K562 (cell line): ENCODE results near the gene RRAS. TPM values are rescaled to one million over a fixed set of nuclear protein-coding genes. Genes with fewer than 3 reads are reported as not detected.
A peak's percentile ranks its signal among the peaks of the same experiment; 100 is the strongest.

ENCODE experiments used
- ARHGAP35 ChIP-seq: fragments of 450-650 bp; IDR thresholded peaks from 2 replicates; pipeline ENCODE4 v1.6.1; 2018; ENCODE audit not compliant: partially characterized antibody
- BRD4 ChIP-seq: fragments of 200-600 bp; sonication (generic); IDR thresholded peaks from 2 replicates; pipeline ENCODE4 v1.6.1; 2017; ENCODE audit warnings: inconsistent platforms
- ERF ChIP-seq: fragments of 450-650 bp; formaldehyde crosslinking; IDR thresholded peaks from 2 replicates; pipeline ENCODE4 v1.4.0; 2020; ENCODE audit warnings: mild to moderate bottlenecking, mixed read lengths
- ESRRB ChIP-seq: fragments of 250-450 bp; sonication (Bioruptor Pico); IDR thresholded peaks from 2 replicates; pipeline ENCODE4 v1.5.0; 2020; ENCODE audit warnings: mild to moderate bottlenecking, moderate library complexity, borderline replicate concordance
- ETV5 ChIP-seq: sonication (generic); formaldehyde crosslinking; IDR thresholded peaks from 2 replicates; pipeline ENCODE4 v1.4.0; 2020; ENCODE audit warnings: low read depth, mild to moderate bottlenecking, missing genetic modification reagents
- EZH2 ChIP-seq: IDR thresholded peaks from 2 replicates; pipeline ENCODE4 v1.6.1; 2012; ENCODE audit warnings: low read depth, mild to moderate bottlenecking, inconsistent platforms, low read length, borderline replicate concordance
- KLF13 ChIP-seq: fragments of 450-650 bp; IDR thresholded peaks from 2 replicates; pipeline ENCODE4 v1.6.1; 2016; ENCODE audit warnings: missing genetic modification characterization, low read depth, mild to moderate bottlenecking, missing compliant biosample characterization, moderate library complexity, borderline replicate concordance
- RFX5 ChIP-seq: IDR thresholded peaks from 2 replicates; pipeline ENCODE4 v1.6.1; 2011; ENCODE audit warnings: low read depth, mild to moderate bottlenecking, improper control_type of control experiment, low read length
- SMARCE1 ChIP-seq: fragments of 450-650 bp; IDR thresholded peaks from 2 replicates; pipeline ENCODE4 v1.7.1; 2016; ENCODE audit warnings: mild to moderate bottlenecking
- TEAD4 ChIP-seq, 2 experiments: sonication (generic) in 1 of 2; formaldehyde crosslinking in 1 of 2; IDR thresholded peaks; 2 replicates each; pipeline versions ENCODE4 v1.6.1 to v1.8.0; 2012 to 2022; ENCODE audit warnings: borderline replicate concordance in 1 of 2, inconsistent platforms in 1 of 2, low read length in 1 of 2, mild to moderate bottlenecking in 1 of 2, missing genetic modification reagents in 1 of 2
- polyA plus RNA-seq, 8 experiments: library from polyadenylated mRNA; depleted of rRNA in 4 of 8; stranded (reverse) in 5 of 8; unstranded in 3 of 8; fragments of >200 nt; fragmentation: Nextera tagmentation in 2 of 8; fragmentation: Illumina TruSeq in 1 of 8; extraction: Ambion mirVana in 2 of 8; extraction: Trizol in 1 of 8; gene quantifications; 2 replicates each; pipeline versions ENCODE4 v1.2.1 to v1.2.3, GENCODE V29; 2011 to 2014; ENCODE audit warnings: inconsistent platforms in 1 of 8, missing spikeins in 1 of 8
- total RNA-seq, 7 experiments: library from RNA; depleted of rRNA in 6 of 7; stranded (reverse); fragments of >200 nt in 6 of 7; fragmentation: Illumina TruSeq in 2 of 7; extraction: Trizol in 2 of 7; gene quantifications; 2 replicates each; pipeline versions ENCODE4 v1.2.1 to v1.2.3, GENCODE V29; 2011 to 2021; ENCODE audit warnings: low replicate concordance in 1 of 7
- TF ChIP-seq, protein P1 (sequence below): fragments of 200-800 bp; sonication (Bioruptor generic); IDR thresholded peaks from 2 replicates; pipeline ENCODE4 v1.6.1; 2016; ENCODE audit warnings: missing genetic modification characterization, missing compliant biosample characterization
- TF ChIP-seq, protein P2 (sequence below): fragments of 450-650 bp; formaldehyde crosslinking; IDR thresholded peaks from 2 replicates; pipeline ENCODE4 v1.4.0; 2022; ENCODE audit warnings: missing genetic modification characterization
- TF ChIP-seq, protein P3 (sequence below): sonication (generic); formaldehyde crosslinking; IDR thresholded peaks from 2 replicates; pipeline ENCODE4 v1.8.0; 2022; ENCODE audit warnings: mild to moderate bottlenecking, missing genetic modification reagents
- TF ChIP-seq, protein P4 (sequence below): sonication (generic); formaldehyde crosslinking; IDR thresholded peaks from 2 replicates; pipeline ENCODE4 v1.8.1; 2023; ENCODE audit warnings: mild to moderate bottlenecking, missing genetic modification reagents
- TF ChIP-seq, protein P5 (sequence below): fragments of 250-450 bp; sonication (Bioruptor Pico); IDR thresholded peaks from 2 replicates; pipeline ENCODE4 v1.8.0; 2022; ENCODE audit warnings: inconsistent platforms, mild to moderate bottlenecking, moderate library complexity, borderline replicate concordance

The RRAS gene
- total and polyA plus RNA-seq, 9 of the 15 experiments (the other 6 are each of a cell fraction or from before 2014, with no cell fraction given), result 0.70 to 17.3 (median 8.2) TPM

DNA sequence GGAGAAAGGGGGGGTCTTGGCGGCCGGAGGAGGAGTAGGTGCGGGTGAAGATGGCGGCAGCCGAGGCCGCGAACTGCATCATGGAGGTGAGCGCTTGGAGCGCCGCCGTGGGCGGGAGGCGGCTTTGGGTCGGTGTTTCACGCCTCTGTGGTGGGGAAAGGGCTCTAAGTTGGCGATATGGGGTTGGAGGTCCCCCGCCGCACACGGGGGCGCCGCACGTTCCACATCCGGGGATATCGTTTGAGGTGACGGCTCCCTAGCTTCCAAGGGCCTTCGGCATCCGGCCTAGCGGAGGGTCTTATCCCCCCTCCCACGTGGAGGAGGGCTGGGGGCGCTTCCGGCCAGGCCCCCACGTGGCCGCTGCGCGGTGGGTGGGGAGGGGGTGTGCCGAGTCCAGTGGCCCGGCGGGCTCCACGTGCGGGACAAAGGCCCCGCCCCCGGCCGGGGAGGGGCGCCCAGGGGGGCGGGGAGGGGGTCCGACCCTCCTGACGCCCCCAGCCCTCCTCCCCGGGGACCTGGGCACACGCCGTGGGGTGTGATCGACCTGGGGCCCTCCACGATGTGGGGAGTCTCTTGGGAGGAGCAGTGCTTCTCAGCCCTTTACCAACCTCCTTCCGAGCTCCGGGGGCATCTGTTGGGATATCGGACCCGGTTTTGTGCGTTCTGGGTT is 37.4 kb upstream of the RRAS start, which contains the start of gene PRMT1 (continued):
- TF ChIP-seq, protein P1, sequence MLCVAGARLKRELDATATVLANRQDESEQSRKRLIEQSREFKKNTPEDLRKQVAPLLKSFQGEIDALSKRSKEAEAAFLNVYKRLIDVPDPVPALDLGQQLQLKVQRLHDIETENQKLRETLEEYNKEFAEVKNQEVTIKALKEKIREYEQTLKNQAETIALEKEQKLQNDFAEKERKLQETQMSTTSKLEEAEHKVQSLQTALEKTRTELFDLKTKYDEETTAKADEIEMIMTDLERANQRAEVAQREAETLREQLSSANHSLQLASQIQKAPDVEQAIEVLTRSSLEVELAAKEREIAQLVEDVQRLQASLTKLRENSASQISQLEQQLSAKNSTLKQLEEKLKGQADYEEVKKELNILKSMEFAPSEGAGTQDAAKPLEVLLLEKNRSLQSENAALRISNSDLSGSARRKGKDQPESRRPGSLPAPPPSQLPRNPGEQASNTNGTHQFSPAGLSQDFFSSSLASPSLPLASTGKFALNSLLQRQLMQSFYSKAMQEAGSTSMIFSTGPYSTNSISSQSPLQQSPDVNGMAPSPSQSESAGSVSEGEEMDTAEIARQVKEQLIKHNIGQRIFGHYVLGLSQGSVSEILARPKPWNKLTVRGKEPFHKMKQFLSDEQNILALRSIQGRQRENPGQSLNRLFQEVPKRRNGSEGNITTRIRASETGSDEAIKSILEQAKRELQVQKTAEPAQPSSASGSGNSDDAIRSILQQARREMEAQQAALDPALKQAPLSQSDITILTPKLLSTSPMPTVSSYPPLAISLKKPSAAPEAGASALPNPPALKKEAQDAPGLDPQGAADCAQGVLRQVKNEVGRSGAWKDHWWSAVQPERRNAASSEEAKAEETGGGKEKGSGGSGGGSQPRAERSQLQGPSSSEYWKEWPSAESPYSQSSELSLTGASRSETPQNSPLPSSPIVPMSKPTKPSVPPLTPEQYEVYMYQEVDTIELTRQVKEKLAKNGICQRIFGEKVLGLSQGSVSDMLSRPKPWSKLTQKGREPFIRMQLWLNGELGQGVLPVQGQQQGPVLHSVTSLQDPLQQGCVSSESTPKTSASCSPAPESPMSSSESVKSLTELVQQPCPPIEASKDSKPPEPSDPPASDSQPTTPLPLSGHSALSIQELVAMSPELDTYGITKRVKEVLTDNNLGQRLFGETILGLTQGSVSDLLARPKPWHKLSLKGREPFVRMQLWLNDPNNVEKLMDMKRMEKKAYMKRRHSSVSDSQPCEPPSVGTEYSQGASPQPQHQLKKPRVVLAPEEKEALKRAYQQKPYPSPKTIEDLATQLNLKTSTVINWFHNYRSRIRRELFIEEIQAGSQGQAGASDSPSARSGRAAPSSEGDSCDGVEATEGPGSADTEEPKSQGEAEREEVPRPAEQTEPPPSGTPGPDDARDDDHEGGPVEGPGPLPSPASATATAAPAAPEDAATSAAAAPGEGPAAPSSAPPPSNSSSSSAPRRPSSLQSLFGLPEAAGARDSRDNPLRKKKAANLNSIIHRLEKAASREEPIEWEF (CRISPR knock-in tag), result no peak
- TF ChIP-seq BRD4 (peak; percentile 81; the same call in 1 of the 2 replicates), ETV5 (CRISPR knock-in tag) (peak; percentile 91), ESRRB (CRISPR knock-in tag) (no peak), ERF (peak; percentile 91), EZH2 (no peak), SMARCE1 (no peak), RFX5 (no peak), ARHGAP35 (no peak), TEAD4 (IDR thresholded peaks at IDR 0.05; ENCODE audit: low read length) (no peak), TEAD4 (CRISPR knock-in tag; IDR thresholded peaks at IDR 0.05; ENCODE audit: borderline replicate concordance) (no peak), KLF13 (tag) (peak; percentile 89)
- TF ChIP-seq, protein P2, sequence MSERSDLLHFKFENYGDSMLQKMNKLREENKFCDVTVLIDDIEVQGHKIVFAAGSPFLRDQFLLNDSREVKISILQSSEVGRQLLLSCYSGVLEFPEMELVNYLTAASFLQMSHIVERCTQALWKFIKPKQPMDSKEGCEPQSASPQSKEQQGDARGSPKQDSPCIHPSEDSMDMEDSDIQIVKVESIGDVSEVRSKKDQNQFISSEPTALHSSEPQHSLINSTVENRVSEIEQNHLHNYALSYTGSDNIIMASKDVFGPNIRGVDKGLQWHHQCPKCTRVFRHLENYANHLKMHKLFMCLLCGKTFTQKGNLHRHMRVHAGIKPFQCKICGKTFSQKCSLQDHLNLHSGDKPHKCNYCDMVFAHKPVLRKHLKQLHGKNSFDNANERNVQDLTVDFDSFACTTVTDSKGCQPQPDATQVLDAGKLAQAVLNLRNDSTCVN (CRISPR knock-in tag), result 0 out of 2 replicates have a peak, but pooled peaks have one; percentile 44
- TF ChIP-seq, protein P3, sequence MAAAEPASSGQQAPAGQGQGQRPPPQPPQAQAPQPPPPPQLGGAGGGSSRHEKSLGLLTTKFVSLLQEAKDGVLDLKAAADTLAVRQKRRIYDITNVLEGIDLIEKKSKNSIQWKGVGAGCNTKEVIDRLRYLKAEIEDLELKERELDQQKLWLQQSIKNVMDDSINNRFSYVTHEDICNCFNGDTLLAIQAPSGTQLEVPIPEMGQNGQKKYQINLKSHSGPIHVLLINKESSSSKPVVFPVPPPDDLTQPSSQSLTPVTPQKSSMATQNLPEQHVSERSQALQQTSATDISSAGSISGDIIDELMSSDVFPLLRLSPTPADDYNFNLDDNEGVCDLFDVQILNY (CRISPR knock-in tag), result no peak
- TF ChIP-seq, protein P4, sequence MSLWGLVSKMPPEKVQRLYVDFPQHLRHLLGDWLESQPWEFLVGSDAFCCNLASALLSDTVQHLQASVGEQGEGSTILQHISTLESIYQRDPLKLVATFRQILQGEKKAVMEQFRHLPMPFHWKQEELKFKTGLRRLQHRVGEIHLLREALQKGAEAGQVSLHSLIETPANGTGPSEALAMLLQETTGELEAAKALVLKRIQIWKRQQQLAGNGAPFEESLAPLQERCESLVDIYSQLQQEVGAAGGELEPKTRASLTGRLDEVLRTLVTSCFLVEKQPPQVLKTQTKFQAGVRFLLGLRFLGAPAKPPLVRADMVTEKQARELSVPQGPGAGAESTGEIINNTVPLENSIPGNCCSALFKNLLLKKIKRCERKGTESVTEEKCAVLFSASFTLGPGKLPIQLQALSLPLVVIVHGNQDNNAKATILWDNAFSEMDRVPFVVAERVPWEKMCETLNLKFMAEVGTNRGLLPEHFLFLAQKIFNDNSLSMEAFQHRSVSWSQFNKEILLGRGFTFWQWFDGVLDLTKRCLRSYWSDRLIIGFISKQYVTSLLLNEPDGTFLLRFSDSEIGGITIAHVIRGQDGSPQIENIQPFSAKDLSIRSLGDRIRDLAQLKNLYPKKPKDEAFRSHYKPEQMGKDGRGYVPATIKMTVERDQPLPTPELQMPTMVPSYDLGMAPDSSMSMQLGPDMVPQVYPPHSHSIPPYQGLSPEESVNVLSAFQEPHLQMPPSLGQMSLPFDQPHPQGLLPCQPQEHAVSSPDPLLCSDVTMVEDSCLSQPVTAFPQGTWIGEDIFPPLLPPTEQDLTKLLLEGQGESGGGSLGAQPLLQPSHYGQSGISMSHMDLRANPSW, result no peak
- TF ChIP-seq, protein P5, sequence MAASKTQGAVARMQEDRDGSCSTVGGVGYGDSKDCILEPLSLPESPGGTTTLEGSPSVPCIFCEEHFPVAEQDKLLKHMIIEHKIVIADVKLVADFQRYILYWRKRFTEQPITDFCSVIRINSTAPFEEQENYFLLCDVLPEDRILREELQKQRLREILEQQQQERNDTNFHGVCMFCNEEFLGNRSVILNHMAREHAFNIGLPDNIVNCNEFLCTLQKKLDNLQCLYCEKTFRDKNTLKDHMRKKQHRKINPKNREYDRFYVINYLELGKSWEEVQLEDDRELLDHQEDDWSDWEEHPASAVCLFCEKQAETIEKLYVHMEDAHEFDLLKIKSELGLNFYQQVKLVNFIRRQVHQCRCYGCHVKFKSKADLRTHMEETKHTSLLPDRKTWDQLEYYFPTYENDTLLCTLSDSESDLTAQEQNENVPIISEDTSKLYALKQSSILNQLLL (CRISPR knock-in tag), result no peak; the same call in 1 of the 2 replicates
